Measurements from ENCODE around the gene ACER2.
"Not testable (repeated sequence)": the region's sequence is repeated elsewhere in the genome, so short reads cannot be mapped to it uniquely, and the experiment has no call there.

ACER2 gene

GRCh38 chr9:19381656-19382055 lies 27.2 kb upstream of the ACER2 start:
- DNase-seq (ENCODE audit: extremely low spot score): no peak
- POLR2A ChIA-PET: no interaction called here
- CTCF ChIA-PET: no interaction called here
- no peak for TF ChIP-seq CTCF (IDR thresholded peaks at IDR 0.05; ENCODE audit: control extremely low read depth, extremely low read depth, low read depth, missing control alignments)

GRCh38 chr9:19385212-19385611 lies 23.6 kb upstream of the ACER2 start:
- POLR2A ChIA-PET; DNase-seq (ENCODE audit: extremely low spot score); CTCF ChIA-PET: not testable (repeated sequence)

- DNase-seq (ENCODE audit: extremely low spot score): no peak
- POLR2A ChIA-PET: no interaction called here
- TF ChIP-seq CTCF (IDR thresholded peaks at IDR 0.05; ENCODE audit: control extremely low read depth, extremely low read depth, low read depth, missing control alignments): no peak
- CTCF ChIA-PET: no interaction called here
These were observed 22.9 kb upstream of the ACER2 start for GRCh38 chr9:19385786-19386501.

GRCh38 chr9:19386502-19387044 lies 22.2 kb upstream of the ACER2 start:
- no peak for DNase-seq (ENCODE audit: extremely low spot score)
- ChIA-PET POLR2A (no interaction called here), CTCF (no interaction called here)
- no peak for TF ChIP-seq CTCF (IDR thresholded peaks at IDR 0.05; ENCODE audit: control extremely low read depth, extremely low read depth, low read depth, missing control alignments)

GRCh38 chr9:19387317-19387716 lies 21.5 kb upstream of the ACER2 start:
- CTCF ChIA-PET: no interaction called here

GRCh38 chr9:19389539-19389938 lies 19.3 kb upstream of the ACER2 start:
- CTCF ChIA-PET; POLR2A ChIA-PET; DNase-seq (ENCODE audit: extremely low spot score): not testable (repeated sequence)

More at GRCh38 chr9:19387317-19387716, 21.5 kb upstream of the ACER2 start:
- no peak for TF ChIP-seq CTCF (IDR thresholded peaks at IDR 0.05; ENCODE audit: control extremely low read depth, extremely low read depth, low read depth, missing control alignments)
- DNase-seq (ENCODE audit: extremely low spot score): no peak
- POLR2A ChIA-PET: no interaction called here

GRCh38 chr9:19397845-19398244 lies 11.0 kb upstream of the ACER2 start:
- TF ChIP-seq CTCF (IDR thresholded peaks at IDR 0.05; ENCODE audit: control extremely low read depth, extremely low read depth, low read depth, missing control alignments): no peak
- POLR2A ChIA-PET: no interaction called here

GRCh38 chr9:19403231-19403630 lies 5.6 kb upstream of the ACER2 start:
- DNase-seq (ENCODE audit: extremely low spot score); POLR2A ChIA-PET; CTCF ChIA-PET: not testable (repeated sequence)

More at GRCh38 chr9:19397845-19398244, 11.0 kb upstream of the ACER2 start:
- CTCF ChIA-PET: interaction anchor here (1.6 kb wide), 1 partner anchor 67 kb away, joined by 4 read pairs; no protein-coding TSS in a partner anchor
- no peak for DNase-seq (ENCODE audit: extremely low spot score)

All from GM10248 (cell line).